GM12878 (cell line): Measurements from ENCODE around the gene HOXD13.

Experiments used
- BCL11A ChIP-seq: IDR thresholded peaks from 2 replicates; pipeline ENCODE4 v1.6.1; 2011; ENCODE audit warnings: low read depth, low read length
- EP300 ChIP-seq, 2 experiments: fragments of 150-350 bp in 1 of 2; IDR thresholded peaks; 2 replicates each; pipeline ENCODE4 v1.6.1; 2011 to 2012; ENCODE audit warnings: low read depth in 2 of 2, low read length in 2 of 2, borderline replicate concordance in 1 of 2, improper control_type of control experiment in 1 of 2, inconsistent platforms in 1 of 2; ENCODE audit not compliant: control insufficient read depth in 1 of 2
- ETV6 ChIP-seq, 2 experiments: fragments of 450-650 bp in 1 of 2; IDR thresholded peaks in 1 of 2; conservative IDR thresholded peaks in 1 of 2; 2 replicates each; pipeline ENCODE4 v1.6.1; 2014; ENCODE audit warnings: antibody characterized with exemption in 1 of 2, borderline replicate concordance in 1 of 2, low read depth in 1 of 2, mild to moderate bottlenecking in 1 of 2, moderate library complexity in 1 of 2
- FOXM1 ChIP-seq: IDR thresholded peaks from 2 replicates; pipeline ENCODE4 v1.6.1; 2012; ENCODE audit warnings: low read depth, mild to moderate bottlenecking, inconsistent platforms, low read length, moderate library complexity
- JUND ChIP-seq: IDR thresholded peaks from 2 replicates; pipeline ENCODE4 v1.6.1; 2012; ENCODE audit warnings: low read depth, mild to moderate bottlenecking, low read length, improper control_type of control experiment, moderate library complexity
- RAD21 ChIP-seq: IDR thresholded peaks from 2 replicates; pipeline ENCODE4 v1.6.1; 2011; ENCODE audit warnings: mild to moderate bottlenecking, low read depth, low read length, moderate library complexity; ENCODE audit not compliant: insufficient read depth
- TCF3 ChIP-seq: IDR thresholded peaks from 2 replicates; pipeline ENCODE4 v1.6.1; 2012; ENCODE audit warnings: low read depth, mild to moderate bottlenecking, low read length, borderline replicate concordance; ENCODE audit not compliant: insufficient read depth
- TF ChIP-seq, protein P1 (sequence below), 3 experiments: IDR thresholded peaks in 2 of 3; conservative IDR thresholded peaks in 1 of 3; 2 replicates each; pipeline ENCODE4 v1.5.1; 2011; ENCODE audit warnings: low read depth in 3 of 3, low read length in 3 of 3, mild to moderate bottlenecking in 3 of 3, control low read depth in 2 of 3, moderate library complexity in 2 of 3, inconsistent platforms in 1 of 3, mixed read lengths in 1 of 3; ENCODE audit not compliant: control insufficient read depth in 2 of 3, insufficient read depth in 1 of 3; ENCODE audit errors: extremely low read depth in 1 of 3

DNA sequence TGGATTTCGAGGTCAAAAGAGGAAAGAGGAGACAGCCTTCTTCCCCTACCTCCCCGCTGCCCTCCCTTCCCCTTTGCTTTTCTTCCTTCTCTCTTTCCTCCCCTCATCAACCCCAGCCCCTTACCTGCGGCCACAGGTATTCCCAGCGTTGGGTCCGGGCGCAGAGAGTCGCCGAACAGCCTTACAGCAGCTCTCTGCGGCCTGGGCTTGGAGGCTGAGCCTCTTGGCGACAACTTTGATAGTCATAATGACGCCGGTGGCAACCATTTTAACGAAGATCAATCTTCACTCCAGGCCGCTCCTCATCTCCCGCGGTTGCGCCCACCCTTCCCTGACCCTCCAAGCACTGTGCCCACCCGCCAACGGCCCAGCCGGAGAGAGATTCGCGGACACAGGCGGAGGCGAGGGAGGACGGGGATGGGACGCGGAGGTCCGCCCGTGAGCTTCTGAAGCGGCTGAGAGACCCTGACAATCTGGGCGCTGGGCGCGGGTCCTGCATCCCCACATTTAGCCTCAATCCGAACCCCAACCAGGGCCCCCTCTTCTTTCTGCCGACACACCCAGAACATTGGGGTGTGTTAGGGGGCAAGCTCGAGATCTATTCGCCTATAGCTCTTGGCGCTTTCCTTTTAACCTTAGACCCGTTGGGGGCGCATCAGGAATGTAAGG, 7.3 kb upstream of the HOXD13 start:
- no peak for TF ChIP-seq EP300 (IDR thresholded peaks at IDR 0.05; ENCODE audit: borderline replicate concordance in 1 of 2, control insufficient read depth in 1 of 2, low read depth in 2 of 2, low read length in 2 of 2)
- no peak for TF ChIP-seq JUND
- TF ChIP-seq, protein P1, sequence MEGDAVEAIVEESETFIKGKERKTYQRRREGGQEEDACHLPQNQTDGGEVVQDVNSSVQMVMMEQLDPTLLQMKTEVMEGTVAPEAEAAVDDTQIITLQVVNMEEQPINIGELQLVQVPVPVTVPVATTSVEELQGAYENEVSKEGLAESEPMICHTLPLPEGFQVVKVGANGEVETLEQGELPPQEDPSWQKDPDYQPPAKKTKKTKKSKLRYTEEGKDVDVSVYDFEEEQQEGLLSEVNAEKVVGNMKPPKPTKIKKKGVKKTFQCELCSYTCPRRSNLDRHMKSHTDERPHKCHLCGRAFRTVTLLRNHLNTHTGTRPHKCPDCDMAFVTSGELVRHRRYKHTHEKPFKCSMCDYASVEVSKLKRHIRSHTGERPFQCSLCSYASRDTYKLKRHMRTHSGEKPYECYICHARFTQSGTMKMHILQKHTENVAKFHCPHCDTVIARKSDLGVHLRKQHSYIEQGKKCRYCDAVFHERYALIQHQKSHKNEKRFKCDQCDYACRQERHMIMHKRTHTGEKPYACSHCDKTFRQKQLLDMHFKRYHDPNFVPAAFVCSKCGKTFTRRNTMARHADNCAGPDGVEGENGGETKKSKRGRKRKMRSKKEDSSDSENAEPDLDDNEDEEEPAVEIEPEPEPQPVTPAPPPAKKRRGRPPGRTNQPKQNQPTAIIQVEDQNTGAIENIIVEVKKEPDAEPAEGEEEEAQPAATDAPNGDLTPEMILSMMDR (IDR thresholded peaks at IDR 0.05 in 2 of 3, conservative IDR thresholded peaks at IDR 0.05 in 1 of 3; ENCODE audit: control insufficient read depth in 2 of 3, extremely low read depth in 1 of 3, insufficient read depth in 1 of 3, low read depth in 3 of 3, low read length in 3 of 3): no peak
- TF ChIP-seq TCF3: no peak
- TF ChIP-seq ETV6 (conservative IDR thresholded peaks at IDR 0.05 in 1 of 2, IDR thresholded peaks at IDR 0.05 in 1 of 2; ENCODE audit: borderline replicate concordance in 1 of 2, low read depth in 1 of 2): no peak
- no peak for TF ChIP-seq BCL11A
- no peak for TF ChIP-seq RAD21
- TF ChIP-seq FOXM1: no peak
